Measurements from ENCODE around the gene ATP6V1G3. TPM values are rescaled to one million over a fixed set of nuclear protein-coding genes. Genes with fewer than 3 reads are reported as not detected.

ATP6V1G3 gene
- total RNA-seq, 1 donor from 2014 or later, result not detected

DNA sequence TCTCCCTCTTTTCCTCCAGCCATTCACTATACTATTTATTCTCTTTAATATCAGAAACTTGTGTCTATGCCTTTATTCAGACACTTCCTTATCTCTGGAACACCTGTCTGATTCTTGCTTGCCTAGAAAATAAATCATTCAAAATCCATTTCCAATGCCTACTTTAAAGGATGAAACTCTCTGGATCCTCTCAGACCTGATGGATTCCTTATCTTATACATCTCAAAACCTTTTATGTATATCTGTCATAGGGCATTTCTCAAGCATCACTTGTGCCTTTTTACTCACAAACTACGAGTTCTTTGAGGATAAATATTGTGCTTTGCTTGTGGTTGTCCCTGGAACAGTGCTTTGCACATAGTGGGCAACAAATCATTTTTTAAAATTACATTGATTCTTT, 3.8 kb upstream of the ATP6V1G3 start:
- Histone ChIP-seq H3K9me3 (no peaks in the 10 kb centered on the region), H3K36me3 (no peaks in the 10 kb centered on the region), H3K4me1 (no peaks in the 10 kb centered on the region), H3K27me3 (no peaks in the 10 kb centered on the region), H3K4me3 (no peak overlapping the region), H3K27ac (no peak overlapping the region)
- no peak for DNase-seq (ENCODE audit: extremely low spot score in 2 of 2)
- TF ChIP-seq CTCF (IDR thresholded peaks at IDR 0.05) (no peak), POLR2A (IDR thresholded peaks at IDR 0.05) (no peak), POLR2AphosphoS5 (IDR thresholded peaks at IDR 0.05; ENCODE audit: insufficient read depth in 1 of 2, low read depth in 1 of 2) (no peak)
- intact Hi-C loops (cut with DNase I), result no loop called here

GRCh38 chr1:198543670-198544260, 3.3 kb upstream of the ATP6V1G3 start:
- no peak for DNase-seq (ENCODE audit: extremely low spot score in 2 of 2)
- no peaks in the 10 kb centered on the region for H3K36me3 ChIP-seq
- intact Hi-C loops (cut with DNase I), result no loop called here
- H3K4me1 ChIP-seq, result no peaks in the 10 kb centered on the region
- H3K4me3 ChIP-seq, result no peak overlapping the region
- H3K27me3 ChIP-seq, result no peaks in the 10 kb centered on the region
- TF ChIP-seq CTCF (IDR thresholded peaks at IDR 0.05), result no peak
- TF ChIP-seq POLR2A (IDR thresholded peaks at IDR 0.05), result no peak
- TF ChIP-seq POLR2AphosphoS5 (IDR thresholded peaks at IDR 0.05; ENCODE audit: insufficient read depth in 1 of 2, low read depth in 1 of 2), result no peak
- H3K27ac ChIP-seq, result no peak overlapping the region
- H3K9me3 ChIP-seq, result no peaks in the 10 kb centered on the region

GRCh38 chr1:198542632-198543031, 2.2 kb upstream of the ATP6V1G3 start:
- Histone ChIP-seq H3K27ac (no peak overlapping the region), H3K4me1 (no peaks in the 10 kb centered on the region), H3K36me3 (no peaks in the 10 kb centered on the region), H3K27me3 (no peaks in the 10 kb centered on the region), H3K4me3 (no peak overlapping the region), H3K9me3 (no peaks in the 10 kb centered on the region)
- intact Hi-C loops (cut with DNase I), result no loop called here
- TF ChIP-seq CTCF (IDR thresholded peaks at IDR 0.05) (no peak), POLR2AphosphoS5 (IDR thresholded peaks at IDR 0.05; ENCODE audit: insufficient read depth in 1 of 2, low read depth in 1 of 2) (no peak), POLR2A (IDR thresholded peaks at IDR 0.05) (no peak)
- DNase-seq (ENCODE audit: extremely low spot score in 2 of 2), result no peak

GRCh38 chr1:198541737-198542136, 1.3 kb upstream of the ATP6V1G3 start:
- no peak for DNase-seq (ENCODE audit: extremely low spot score in 2 of 2)
- no peaks in the 10 kb centered on the region for H3K36me3 ChIP-seq
- H3K27ac ChIP-seq, result no peak overlapping the region
- H3K4me1 ChIP-seq, result no peaks in the 10 kb centered on the region
- intact Hi-C loops (cut with DNase I), result no loop called here
- no peak overlapping the region for H3K4me3 ChIP-seq
- H3K27me3 ChIP-seq, result no peaks in the 10 kb centered on the region
- H3K9me3 ChIP-seq, result no peaks in the 10 kb centered on the region
- no peak for TF ChIP-seq CTCF (IDR thresholded peaks at IDR 0.05)
- TF ChIP-seq POLR2A (IDR thresholded peaks at IDR 0.05), result no peak
- no peak for TF ChIP-seq POLR2AphosphoS5 (IDR thresholded peaks at IDR 0.05; ENCODE audit: insufficient read depth in 1 of 2, low read depth in 1 of 2)

DNA sequence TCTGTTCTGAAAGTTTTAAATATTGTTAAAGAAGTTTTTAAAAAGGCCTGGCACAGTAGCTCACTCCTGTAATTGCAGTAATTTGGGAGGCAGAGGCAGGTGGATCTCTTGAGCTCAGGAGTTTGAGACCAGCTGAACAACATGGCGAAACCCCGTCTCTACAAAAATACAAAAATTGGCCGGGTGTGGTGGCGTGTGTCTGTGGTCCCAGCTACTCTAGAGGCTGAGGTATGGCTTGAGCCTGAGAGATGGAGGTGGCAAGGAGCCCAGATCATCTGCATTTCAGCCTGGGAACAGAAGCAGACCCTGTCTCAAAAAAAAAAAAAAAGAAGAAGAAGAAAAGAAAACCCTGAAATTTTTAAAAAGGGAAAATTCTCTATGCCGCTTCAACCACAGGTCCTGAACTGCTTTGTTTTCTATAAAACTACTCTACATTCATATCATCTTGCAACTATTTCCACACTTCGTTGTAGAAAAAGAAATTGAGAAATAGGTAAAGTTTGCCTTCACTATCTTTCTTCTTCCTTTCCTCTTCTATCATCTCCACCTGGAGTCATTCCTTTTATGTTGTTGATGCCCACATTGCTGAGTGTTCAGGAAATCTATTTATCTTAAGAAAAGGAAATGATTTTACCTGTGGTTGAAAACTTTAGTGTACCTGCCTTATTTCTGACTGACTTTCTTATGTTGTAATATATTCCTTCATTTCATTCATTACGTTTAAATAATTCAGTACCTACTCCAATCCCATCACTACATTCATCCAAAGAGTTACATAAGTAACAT, 1.7 kb downstream of the ATP6V1G3 start:
- H3K4me1 ChIP-seq, result no peaks in the 10 kb centered on the region
- no peak overlapping the region for H3K4me3 ChIP-seq
- no peaks in the 10 kb centered on the region for H3K27me3 ChIP-seq
- no peaks in the 10 kb centered on the region for H3K9me3 ChIP-seq
- H3K27ac ChIP-seq, result no peak overlapping the region
- no peak for TF ChIP-seq CTCF (IDR thresholded peaks at IDR 0.05)
- no peak for TF ChIP-seq POLR2A (IDR thresholded peaks at IDR 0.05)
- no peak for TF ChIP-seq POLR2AphosphoS5 (IDR thresholded peaks at IDR 0.05; ENCODE audit: insufficient read depth in 1 of 2, low read depth in 1 of 2)
- intact Hi-C loops (cut with DNase I), result no loop called here
- no peaks in the 10 kb centered on the region for H3K36me3 ChIP-seq
- no peak for DNase-seq (ENCODE audit: extremely low spot score in 2 of 2)
